Neural crest cell (in vitro differentiated cells): ENCODE measurements around the gene GADD45B. TPM values are rescaled to one million over a fixed set of nuclear protein-coding genes. Genes with fewer than 3 reads are reported as not detected.
"Not testable (repeated sequence)": the region's sequence is repeated elsewhere in the genome, so short reads cannot be mapped to it uniquely, and the experiment has no call there.

Experiments
- DNase-seq: peaks from one replicate; pipeline ENCODE4 v3.0.0; 2021; ENCODE audit warnings: low read depth, mixed read lengths, low spot score
- H3K27ac Mint-ChIP-seq: one replicate; pipeline ENCODE4 v1.8.0; 2021; ENCODE audit warnings: mild to moderate bottlenecking, mixed read lengths; ENCODE audit not compliant: unreplicated experiment
- H3K27me3 Mint-ChIP-seq: 2 replicates; pipeline ENCODE4 v1.8.0; 2021; ENCODE audit warnings: low read depth, mild to moderate bottlenecking, mixed read lengths
- H3K36me3 Mint-ChIP-seq: 2 replicates; pipeline ENCODE4 v1.8.0; 2021; ENCODE audit warnings: low read depth, mild to moderate bottlenecking, mixed read lengths
- H3K4me1 Mint-ChIP-seq: 2 replicates; pipeline ENCODE4 v1.8.0; 2021; ENCODE audit warnings: mixed read lengths
- H3K4me3 Mint-ChIP-seq: one replicate; pipeline ENCODE4 v1.8.0; 2021; ENCODE audit warnings: mild to moderate bottlenecking, mixed read lengths
- H3K9me3 Mint-ChIP-seq: 2 replicates; pipeline ENCODE4 v1.8.0; 2021; ENCODE audit warnings: mixed read lengths
- total RNA-seq: library from RNA; stranded (reverse); gene quantifications from 2 replicates; pipeline ENCODE4 v1.2.1, GENCODE V29; 2021
- TF ChIP-seq, protein P1 (sequence below): fragments of 200-600 bp; sonication (generic); conservative IDR thresholded peaks from 2 replicates; pipeline ENCODE4 v1.5.0; 2021; ENCODE audit warnings: antibody characterized with exemption, mild to moderate bottlenecking

The GADD45B gene
- total RNA-seq, 1 donor from 2014 or later = 4.1 TPM

DNA sequence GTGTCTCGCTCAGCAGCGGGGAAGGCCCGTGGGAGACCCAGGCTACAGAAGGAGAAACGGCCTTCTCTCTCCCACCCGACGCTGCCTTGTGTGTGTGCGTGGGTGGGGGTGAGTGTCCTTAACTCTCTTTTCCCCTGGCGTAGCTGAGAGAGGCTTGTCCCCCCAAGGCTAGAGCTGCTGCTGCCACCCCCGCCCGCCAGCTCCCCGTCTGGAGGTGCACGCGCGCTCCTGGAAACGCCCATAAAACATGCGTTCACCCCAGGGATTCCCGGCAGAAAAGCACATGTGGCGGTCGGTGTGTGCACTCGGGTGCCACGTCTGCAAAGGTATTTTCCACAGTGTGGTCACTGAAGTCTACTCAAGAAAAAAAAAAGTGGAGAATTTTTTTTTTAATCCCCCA, 36.1 kb downstream of the GADD45B start:
- H3K9me3 Mint-ChIP-seq = no peaks in the 10 kb centered on the region
- no peak overlapping the region for H3K27ac Mint-ChIP-seq
- TF ChIP-seq, protein P1, sequence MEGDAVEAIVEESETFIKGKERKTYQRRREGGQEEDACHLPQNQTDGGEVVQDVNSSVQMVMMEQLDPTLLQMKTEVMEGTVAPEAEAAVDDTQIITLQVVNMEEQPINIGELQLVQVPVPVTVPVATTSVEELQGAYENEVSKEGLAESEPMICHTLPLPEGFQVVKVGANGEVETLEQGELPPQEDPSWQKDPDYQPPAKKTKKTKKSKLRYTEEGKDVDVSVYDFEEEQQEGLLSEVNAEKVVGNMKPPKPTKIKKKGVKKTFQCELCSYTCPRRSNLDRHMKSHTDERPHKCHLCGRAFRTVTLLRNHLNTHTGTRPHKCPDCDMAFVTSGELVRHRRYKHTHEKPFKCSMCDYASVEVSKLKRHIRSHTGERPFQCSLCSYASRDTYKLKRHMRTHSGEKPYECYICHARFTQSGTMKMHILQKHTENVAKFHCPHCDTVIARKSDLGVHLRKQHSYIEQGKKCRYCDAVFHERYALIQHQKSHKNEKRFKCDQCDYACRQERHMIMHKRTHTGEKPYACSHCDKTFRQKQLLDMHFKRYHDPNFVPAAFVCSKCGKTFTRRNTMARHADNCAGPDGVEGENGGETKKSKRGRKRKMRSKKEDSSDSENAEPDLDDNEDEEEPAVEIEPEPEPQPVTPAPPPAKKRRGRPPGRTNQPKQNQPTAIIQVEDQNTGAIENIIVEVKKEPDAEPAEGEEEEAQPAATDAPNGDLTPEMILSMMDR = no peak
- no peak for DNase-seq
- peaks cover 2% of the 10 kb centered on the region for H3K36me3 Mint-ChIP-seq
- H3K27me3 Mint-ChIP-seq = no peaks in the 10 kb centered on the region
- peaks cover 3% of the 10 kb centered on the region for H3K4me1 Mint-ChIP-seq
- no peak overlapping the region for H3K4me3 Mint-ChIP-seq

DNA sequence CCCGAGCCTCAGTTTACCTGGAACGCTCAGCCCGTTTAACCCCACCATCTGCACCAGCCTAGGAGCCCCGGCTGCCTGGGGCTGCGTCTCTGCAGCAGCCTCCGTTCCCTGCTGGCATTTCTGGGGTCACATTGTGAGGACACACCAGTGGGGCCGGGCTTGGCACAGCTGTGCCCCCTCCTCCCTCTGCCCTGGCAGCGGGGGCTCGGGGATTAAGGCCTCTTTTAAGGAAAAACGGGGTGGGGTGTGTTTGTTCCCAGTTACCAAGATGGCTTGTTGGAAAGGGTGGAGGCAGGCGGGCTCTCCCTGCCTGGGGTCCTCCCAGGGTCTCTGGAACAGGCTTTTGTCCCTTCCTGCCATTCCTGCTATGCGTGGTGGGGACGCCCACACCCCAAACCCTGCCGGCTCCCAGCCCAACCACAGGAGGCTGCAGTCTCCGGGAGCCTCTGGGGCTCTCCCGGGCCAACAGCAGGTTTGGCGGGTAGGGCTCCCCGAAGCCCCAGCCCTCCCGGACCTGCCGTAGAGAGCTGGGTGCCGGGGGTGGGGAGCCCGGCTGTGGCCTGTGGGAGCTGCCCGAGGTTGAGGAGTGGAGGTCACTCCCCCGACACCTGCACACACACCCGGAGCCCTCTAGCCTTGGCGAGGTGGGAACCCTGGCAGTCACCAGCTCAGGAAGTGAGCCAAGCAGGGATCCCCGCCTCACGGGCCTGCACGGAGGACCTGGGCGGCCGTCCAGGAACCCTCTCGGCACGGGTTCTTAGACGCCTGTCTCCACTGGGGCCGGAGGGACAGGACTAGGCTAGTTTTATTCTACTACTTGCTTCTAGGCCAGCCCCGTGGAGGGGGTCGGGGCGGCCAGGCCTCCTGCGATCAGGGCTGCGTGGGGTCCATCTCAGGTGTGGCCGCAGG, 36.9 kb downstream of the GADD45B start:
- Mint-ChIP-seq H3K4me1 (no peaks in the 10 kb centered on the region), H3K9me3 (no peaks in the 10 kb centered on the region), H3K36me3 (peaks cover 2% of the 10 kb centered on the region), H3K27ac (no peak overlapping the region), H3K27me3 (no peaks in the 10 kb centered on the region), H3K4me3 (no peak overlapping the region)
- TF ChIP-seq, protein P1 = no peak
- no peak for DNase-seq

DNA sequence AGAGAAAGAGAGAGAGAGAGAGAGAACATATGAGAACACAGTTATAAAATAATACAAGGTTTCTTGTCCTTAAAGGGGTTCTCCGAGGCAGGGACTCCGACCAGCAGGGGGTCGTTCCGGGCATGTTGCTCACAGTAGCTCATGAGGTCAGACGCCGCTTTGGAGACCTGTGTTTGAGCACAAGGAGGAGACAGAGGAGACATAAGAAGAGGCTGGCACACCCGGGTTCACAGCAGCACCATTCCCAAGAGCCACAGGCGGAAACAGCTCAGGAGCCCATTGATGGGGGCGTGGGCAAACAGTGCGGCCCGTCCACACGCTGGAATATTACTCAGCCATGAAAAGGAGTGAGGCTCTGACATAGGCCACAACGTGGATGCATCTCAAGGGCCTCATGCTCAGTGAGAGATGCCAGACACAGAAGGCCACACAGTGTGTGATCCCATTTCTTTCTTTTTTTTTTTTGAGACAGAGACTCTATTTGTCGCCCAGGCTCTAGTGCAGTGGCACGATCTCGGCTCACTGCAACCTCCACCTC, 39.1 kb downstream of the GADD45B start:
- H3K4me1 Mint-ChIP-seq = peaks cover 1% of the 10 kb centered on the region
- no peak overlapping the region for H3K27ac Mint-ChIP-seq
- no peak overlapping the region for H3K4me3 Mint-ChIP-seq
- H3K27me3 Mint-ChIP-seq = no peaks in the 10 kb centered on the region
- no peaks in the 10 kb centered on the region for H3K9me3 Mint-ChIP-seq
- peaks cover 2% of the 10 kb centered on the region for H3K36me3 Mint-ChIP-seq
- TF ChIP-seq, protein P1 = no peak
- no peak for DNase-seq

DNA sequence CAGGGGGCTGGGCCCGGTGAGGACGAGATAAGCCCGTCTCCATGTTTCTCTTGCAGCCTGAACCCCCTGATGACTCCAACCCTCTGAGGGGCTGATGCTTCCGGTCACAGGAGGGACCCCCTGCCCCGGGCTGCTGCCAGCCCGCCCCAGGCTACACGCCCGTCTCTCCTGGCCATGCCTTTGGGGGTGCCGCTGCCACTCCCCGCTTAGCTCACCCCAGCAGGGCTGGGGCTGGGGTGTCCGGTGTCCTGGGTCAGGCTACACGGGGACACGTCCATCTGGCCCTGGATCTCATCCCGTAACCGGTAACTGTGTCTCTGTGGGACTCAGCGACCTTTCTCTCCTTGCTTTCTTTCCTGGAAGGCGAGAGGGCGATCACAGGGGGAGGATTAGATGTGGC, 40.8 kb downstream of the GADD45B start:
- no peak for DNase-seq
- TF ChIP-seq, protein P1 = no peak
- Mint-ChIP-seq H3K36me3 (peaks cover 2% of the 10 kb centered on the region), H3K4me3 (no peak overlapping the region), H3K9me3 (no peaks in the 10 kb centered on the region), H3K4me1 (peaks cover 7% of the 10 kb centered on the region), H3K27ac (no peak overlapping the region), H3K27me3 (no peaks in the 10 kb centered on the region)

DNA sequence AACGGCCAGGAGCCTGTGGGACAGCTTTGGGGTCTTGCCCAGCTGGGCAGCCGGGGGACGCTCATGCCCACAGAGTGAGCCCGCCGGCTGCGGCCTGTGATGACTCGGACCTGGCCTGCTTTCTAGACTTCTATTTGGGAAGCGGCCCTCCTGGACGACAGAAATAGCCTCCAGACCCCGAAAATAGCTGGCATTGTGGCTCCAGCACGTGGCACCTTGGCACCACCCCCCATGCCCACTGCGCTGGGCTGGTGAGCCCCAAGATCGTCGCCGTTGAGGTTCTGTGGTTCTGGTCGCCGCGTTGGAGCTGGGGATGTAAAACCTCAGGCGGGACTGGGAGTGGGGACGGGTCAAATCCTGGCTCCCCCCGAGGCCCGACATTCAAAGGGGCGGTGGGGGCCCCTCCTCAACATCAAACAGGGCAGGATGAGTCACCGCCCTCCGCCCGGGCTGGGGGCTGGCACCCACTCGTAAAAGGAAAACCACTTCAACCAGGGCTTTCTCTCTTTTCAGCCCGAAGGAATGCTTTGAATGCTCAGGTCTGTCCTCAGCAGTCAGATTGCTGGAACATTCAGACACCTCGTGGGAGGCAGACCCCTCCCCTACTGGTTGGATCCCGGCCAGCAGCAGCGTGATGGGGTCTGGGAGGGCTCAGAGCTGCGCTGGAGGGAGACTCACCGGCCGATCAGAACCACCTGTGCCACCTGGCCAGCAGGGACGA, 42.1 kb downstream of the GADD45B start:
- no peak overlapping the region for H3K27ac Mint-ChIP-seq
- peaks cover 2% of the 10 kb centered on the region for H3K36me3 Mint-ChIP-seq
- DNase-seq = no peak
- peaks cover 7% of the 10 kb centered on the region for H3K4me1 Mint-ChIP-seq
- H3K27me3 Mint-ChIP-seq = no peaks in the 10 kb centered on the region
- no peaks in the 10 kb centered on the region for H3K9me3 Mint-ChIP-seq
- no peak overlapping the region for H3K4me3 Mint-ChIP-seq
- TF ChIP-seq, protein P1 = no peak

DNA sequence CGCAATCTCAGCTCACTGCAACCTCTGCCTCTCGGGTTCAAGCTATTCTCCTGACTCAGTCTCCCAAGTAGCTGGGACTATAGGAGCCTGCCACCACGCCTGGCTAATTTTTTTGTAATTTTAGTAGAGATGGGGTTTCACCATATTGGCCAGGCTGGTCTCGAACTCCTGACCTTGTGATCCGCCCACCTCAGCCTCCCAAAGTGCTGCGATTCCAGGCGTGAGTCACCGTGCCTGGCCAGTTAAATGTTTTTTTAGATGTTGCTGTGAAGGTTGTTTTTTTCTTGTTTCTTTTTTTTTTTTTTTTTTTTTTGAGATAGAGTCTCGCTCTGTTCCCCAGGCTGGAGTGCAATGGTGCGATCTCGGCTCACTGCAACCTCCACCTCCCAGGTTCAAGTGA, 42.9 kb downstream of the GADD45B start:
- H3K27ac Mint-ChIP-seq, H3K36me3 Mint-ChIP-seq, H3K4me3 Mint-ChIP-seq, H3K27me3 Mint-ChIP-seq, H3K9me3 Mint-ChIP-seq, DNase-seq: not testable (repeated sequence)
- peaks cover 12% of the 10 kb centered on the region for H3K4me1 Mint-ChIP-seq
